DND-41 (cell line): ENCODE data around the gene AVPI1.

Source experiments
- EZH2 ChIP-seq: IDR thresholded peaks from 3 replicates; pipeline ENCODE4 v1.6.1; 2012; ENCODE audit warnings: borderline replicate concordance, low read depth, mild to moderate bottlenecking, moderate library complexity, low read length, inconsistent platforms; ENCODE audit not compliant: severe bottlenecking
- TF ChIP-seq, protein P1 (sequence below): IDR thresholded peaks from 2 replicates; pipeline ENCODE4 v1.5.1; 2012; ENCODE audit warnings: borderline replicate concordance, low read length, moderate library complexity, mild to moderate bottlenecking; ENCODE audit not compliant: poor library complexity, severe bottlenecking; ENCODE audit errors: extremely low read depth

DNA sequence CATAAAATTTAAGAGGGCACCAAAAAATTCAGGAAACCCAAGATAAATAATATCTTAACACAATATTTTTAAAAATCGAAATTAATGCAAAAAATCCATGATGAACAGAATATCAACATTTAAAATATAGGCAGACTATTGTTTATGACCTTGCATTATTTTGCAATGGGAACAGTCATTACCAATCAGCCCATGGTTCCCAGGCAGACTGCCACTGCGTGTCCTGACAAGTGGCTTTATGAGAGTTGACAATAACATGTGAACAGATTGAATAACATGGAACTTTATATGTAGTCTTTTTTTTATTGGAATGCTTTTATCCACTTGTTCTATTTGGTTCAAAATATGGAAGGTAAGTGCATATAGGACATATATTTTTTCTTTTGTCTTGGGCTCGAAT is 3.1 kb upstream of the AVPI1 start:
- TF ChIP-seq, protein P1, sequence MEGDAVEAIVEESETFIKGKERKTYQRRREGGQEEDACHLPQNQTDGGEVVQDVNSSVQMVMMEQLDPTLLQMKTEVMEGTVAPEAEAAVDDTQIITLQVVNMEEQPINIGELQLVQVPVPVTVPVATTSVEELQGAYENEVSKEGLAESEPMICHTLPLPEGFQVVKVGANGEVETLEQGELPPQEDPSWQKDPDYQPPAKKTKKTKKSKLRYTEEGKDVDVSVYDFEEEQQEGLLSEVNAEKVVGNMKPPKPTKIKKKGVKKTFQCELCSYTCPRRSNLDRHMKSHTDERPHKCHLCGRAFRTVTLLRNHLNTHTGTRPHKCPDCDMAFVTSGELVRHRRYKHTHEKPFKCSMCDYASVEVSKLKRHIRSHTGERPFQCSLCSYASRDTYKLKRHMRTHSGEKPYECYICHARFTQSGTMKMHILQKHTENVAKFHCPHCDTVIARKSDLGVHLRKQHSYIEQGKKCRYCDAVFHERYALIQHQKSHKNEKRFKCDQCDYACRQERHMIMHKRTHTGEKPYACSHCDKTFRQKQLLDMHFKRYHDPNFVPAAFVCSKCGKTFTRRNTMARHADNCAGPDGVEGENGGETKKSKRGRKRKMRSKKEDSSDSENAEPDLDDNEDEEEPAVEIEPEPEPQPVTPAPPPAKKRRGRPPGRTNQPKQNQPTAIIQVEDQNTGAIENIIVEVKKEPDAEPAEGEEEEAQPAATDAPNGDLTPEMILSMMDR: no peak
- no peak for TF ChIP-seq EZH2
